Fibroblast of skin of left biceps (primary cell): ENCODE measurements around the gene HEXIM1.

Source experiments
- DNase-seq, 2 experiments: peaks; one replicate each; pipeline ENCODE4 v3.0.0-alpha.2; 2013; ENCODE audit warnings: low read depth in 2 of 2

The HEXIM1 gene

DNA sequence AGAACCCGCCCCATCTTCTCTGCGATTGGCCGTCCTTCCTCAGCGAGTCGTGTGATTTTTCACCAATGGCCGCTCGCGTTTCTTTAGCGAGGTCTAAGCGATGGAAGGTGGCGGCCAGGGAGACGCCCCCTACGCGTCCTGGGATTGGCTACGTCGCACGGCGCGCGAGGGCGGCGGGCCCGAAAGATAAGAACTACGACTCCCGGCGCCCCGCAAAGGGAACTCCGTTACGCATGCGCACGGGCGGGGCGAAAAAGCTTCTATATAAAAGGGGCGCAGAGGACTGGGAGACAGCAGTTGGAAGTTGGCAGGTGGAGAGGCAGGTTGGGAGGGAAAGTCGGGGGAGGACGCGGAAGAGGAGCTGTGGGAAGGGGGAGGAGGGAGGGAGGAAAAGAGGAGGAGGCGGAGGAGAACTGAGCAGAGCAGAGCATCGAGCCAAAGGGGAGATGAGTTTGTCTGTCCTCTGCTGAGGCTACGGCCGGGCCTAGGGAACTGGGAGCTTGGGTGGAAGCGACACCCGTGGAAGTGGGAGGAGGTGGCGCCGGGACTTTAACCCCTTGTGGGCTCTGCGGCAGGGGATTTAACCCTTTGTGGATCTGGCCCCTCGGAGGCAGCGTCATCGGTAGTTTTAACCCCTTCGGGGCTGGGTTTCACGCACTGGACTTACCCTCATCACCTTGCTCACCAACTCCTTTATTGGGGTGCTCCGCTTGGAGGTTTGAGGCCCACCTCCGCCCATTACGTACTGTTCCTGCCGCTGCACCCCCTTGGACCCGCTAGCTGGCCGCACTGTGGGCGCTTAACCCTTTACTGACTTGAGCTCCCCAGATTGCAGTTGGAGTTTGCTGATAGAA lies at the start of gene HEXIM1:
Gene HEXIM1 (plus strand): TSS at position 293 of the 854 bp plus-strand sequence. CDS start 716 bp downstream, outside the sequence.
- DNase-seq = peak; percentile 100

DNA sequence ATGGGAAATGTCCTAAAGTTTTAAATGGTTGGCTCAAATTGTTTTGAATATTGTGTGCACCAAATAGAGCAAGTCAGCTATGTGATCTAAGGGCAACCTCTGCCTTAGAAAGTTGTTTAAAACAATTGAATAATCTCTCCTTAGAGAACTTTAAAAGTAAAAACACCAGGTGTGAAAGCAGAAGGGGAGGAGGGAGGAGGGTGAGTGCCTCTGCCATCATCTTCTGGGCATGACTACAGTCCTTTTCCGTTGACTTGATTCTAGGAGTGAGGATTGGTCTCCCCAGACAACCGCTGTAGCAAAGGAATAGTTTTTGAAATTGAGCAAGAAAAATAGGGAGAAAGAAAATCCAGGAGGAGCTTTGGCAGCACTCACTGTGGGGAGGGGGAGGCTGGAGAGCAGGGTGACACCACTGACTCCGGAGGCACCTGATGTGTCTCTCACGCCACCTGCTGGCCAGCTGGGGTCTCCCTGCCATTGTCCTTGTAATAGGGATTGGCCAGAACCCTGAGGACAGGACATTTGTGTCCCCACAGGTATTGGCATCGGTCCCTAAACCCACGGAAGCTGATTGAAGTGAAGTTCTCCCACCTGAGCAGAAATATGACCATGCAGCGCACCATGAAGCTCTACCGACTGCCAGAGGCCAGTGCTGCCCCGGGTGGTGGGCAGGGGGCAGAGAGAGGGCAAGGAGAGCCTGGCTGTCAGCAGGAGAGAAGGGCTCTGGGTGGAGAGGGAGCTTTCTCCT lies 49.2 kb upstream of the HEXIM1 start:
- peak; percentile 36 to 37 for DNase-seq

DNA sequence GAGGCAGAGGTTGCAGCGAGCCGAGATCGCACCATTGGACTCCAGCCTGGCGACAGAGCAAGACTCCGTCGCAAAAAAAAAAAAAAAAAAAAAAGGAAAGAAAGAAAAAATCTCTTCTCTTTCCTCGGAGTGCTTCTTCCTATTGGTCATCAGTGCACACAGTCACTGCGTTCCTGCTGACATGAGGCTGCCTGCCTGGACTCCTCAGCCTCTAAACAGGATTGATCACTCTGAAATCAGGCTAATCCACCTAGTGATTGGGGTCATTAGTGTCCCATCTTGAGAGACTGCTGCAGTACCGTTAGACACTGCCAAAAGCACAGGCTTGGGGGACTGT lies 46.8 kb upstream of the HEXIM1 start:
- no peak for DNase-seq

DNA sequence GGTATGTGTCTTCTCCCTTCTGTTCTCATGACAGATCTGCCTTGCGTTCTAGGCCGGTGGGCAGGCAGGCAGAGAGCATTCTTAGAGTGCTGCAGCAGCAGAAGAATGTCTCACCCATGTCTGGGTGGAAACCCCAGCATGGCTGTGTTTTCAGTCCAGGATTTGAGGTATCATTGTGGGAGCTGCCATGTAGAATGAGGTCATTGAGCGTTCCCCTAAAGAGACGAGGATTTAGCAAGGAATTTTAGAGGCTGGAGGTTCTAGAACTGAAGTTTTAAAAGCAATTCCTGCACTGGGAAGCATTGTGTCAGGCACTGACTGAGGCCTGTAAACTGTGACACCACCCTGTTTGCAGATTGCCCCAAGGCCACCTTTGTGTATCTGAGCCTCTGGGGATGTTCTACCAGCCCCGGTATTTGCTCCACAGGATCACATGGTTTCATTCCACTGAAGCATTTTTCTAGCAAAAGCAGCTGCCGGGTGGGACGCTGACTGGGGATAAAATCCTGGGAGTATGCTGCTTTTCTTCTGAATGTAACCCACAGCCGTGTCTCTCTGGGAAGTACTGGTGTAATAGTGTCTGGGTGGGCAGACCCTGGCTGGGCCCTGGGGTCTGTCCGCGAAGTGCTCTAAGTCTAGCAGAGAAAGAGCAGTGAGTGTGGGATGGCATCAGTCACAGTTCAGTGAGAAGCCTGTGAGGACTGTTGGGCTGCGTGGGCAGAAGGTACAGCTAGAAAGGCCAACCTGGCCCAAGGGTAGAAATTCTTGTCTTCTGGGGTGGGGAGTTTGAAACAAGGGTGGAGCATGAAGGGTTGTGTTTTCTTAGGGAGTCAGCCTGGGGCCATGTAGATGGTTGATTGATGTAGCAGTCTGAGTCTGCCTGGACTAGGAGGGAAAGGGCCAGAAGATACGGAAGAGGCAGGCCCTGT lies 46.1 kb upstream of the HEXIM1 start:
- no peak for DNase-seq

GRCh38 chr17:45102856-45103255 lies 45.4 kb upstream of the HEXIM1 start:
- no peak for DNase-seq

DNA sequence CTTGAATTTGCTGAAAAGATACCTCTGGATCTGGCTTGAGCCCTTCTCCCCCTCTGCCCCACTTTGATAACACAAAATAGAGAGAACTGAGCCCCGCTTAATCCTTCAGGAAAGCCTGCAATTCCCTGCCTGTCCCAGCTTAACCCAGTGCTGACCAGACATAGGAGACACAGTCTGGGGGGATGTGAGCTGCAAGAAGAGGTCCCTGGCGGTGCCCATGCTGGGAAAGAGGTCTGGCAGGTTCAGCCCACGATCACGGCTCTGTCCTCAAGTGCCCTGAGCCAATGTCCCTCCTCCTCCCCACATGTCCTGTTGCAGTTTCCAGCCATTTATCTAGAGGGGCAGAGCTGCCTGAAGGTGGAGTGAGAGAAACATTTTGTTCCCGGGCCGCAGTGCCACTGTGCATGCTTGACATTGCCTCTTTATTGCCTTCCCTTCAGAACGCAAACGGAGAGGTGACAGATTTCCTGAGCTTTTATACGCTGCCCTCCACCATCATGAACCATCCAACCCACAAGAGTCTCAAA lies 44.9 kb upstream of the HEXIM1 start:
- DNase-seq = no peak

DNA sequence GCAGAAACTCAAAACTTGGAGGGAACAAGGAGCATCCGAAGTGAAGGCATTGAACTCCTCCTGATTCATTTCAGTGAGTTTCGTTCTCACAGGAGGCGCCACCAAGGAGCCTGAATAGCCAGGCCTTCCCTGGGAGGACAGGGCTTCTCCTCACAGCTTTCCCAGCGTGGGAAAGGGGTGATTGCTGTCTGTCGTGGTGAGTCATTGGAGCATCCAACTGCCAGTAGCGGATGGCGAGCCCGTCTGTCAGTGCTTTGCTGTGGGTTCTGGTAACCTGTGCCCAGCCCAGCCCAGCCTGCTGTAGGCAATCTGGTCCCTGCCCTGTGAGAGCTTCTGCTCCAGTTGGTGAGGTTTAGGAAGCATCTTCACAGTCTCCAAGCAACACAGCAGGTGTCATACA lies 44.2 kb upstream of the HEXIM1 start:
- no peak for DNase-seq

DNA sequence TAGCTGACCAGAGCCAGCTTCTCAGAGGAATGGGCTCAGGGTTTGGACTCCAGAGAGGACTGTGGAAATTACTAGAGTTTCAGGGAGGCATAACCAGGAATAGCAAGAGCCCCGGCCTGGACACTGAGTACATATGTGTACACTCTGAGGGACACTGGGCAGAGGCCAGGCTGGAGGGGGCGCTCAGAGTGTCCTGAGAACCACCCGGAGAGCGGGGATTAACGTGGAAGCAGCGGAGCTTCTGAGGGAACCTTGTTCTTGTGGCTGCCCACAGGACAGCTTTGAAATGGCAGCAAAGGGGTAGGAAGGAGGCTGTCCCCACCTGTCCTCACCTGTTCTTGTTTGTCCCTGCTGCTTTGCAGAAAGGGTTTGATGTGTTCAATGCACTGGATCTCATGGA lies 43.8 kb upstream of the HEXIM1 start:
- DNase-seq = no peak

- DNase-seq = no peak
Measured at GRCh38 chr17:45104907-45105624, 43.2 kb upstream of the HEXIM1 start.

GRCh38 chr17:45106096-45106495 lies 42.2 kb upstream of the HEXIM1 start:
- no peak for DNase-seq

DNA sequence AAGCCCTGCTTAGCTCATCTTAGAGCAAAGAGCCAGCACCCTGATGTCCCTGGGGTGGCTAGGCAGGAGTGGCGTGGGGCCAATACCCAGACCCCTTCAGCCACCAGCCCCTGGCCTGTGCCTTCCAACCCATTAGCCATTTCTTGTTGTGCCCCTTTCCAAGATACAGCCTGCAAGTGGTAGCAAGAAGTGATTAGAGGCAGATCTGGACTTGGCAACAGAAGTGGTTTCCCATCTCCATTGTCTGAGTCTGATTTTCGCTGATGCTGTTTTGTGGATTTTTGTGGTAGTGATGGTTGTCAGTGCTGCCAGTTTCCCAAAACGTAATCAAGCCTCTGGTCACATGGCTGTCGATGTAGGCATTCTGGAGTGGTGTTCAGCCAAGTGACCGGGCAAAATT lies 41.7 kb upstream of the HEXIM1 start:
- DNase-seq = no peak

DNA sequence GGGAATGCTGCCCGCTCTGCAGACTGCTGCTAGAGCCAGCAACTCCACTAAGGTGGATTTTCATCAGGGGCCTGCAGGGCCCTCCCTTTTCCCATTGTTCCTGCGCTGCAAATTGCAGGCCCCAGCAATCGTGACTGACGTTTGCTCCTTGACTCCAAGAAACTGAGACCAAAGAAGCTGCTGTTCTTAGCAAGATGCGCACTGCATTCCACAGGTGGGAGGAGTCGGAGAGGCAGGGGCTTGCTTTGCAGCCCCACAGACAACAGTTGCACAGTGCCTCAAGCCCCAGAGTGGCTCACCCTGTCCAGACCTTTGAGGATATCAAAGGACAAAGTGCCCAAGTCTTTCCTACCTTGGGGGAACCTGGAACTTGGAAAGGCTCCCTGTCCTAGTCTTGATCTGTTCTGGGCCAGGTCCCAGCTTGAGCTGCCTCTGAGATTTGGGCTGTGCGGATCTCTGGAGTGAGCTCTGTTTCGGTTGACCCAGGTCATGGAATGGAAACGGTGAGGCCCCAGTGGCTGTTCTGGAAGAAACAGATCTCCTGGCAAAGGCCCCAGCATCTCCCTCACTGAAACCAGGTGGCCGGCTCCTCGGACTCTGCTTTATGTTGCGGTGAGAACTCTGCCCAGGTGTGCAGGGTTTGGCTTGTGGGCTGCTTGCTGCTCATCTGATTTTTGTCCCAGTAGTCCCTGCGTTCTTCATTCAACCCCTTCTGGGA lies 40.8 kb upstream of the HEXIM1 start:
- no peak for DNase-seq

DNA sequence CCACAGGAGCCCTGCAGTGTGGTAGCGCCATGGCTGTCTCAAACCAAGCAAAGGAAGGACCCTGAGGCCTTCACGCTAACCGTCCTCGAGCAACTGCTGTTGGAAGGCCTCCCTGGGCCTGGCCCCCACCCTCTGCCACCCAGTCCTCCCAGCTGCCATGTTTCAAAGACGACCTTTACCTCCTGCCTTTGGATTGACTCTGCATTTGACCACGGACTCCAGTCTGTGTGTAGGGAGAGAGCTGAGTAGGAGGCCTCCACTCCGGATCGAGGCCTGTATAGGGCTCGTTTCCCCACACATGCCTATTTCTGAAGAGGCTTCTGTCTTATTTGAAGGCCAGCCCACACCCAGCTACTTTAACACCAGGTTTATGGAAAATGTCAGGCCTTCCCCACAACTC lies 40.2 kb upstream of the HEXIM1 start:
- DNase-seq = no peak

DNA sequence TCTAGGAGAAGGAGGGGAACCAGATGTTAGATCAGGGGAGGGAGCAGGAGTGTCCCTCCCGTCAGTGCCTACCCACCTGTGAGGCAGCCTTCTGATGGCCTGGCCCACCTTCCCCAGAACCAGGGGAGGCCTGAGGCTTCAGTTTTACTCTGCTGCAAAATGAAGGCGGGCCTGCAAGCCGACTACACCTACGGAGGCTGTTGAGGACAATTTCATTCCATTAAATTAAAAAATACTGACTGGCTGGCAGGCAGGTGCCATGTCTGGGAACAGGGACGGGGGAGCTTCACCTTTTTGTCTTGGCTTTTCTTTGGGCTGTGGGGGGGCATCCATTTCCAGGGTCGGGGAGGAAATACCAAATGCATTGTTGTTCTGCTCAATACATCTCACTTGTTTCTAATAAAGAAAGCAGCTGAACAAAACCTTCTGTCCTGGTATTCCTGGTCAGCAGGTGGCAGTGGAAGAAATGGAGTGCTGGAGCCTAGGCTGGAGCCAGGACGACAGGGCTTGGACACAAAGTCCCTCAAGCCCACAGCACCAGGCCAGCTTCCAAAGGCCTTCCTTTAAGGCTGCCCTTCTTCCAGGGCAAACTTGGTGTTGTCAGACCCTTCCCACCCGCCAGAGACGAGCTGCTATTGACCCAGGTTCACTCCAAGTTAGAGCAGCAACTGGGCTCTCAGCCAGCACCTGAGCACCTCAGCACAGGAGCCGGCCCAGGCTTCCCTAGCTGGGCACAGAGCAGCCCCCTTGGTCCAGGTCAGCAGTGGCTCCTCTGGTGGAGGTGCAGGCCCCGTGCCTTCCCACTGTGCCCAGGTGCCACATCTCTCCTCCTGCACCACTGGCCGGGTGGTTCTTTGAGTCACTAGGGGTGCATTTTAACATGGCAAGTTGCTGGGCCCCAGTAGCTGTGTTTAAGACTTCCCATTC lies 39.4 kb upstream of the HEXIM1 start:
- DNase-seq = no peak

- DNase-seq = no peak
Measured at GRCh38 chr17:45110676-45111611, 37.3 kb upstream of the HEXIM1 start.

GRCh38 chr17:45111850-45112249 lies 36.4 kb upstream of the HEXIM1 start:
- no peak for DNase-seq

GRCh38 chr17:45112559-45113423 lies 35.5 kb upstream of the HEXIM1 start:
- no peak for DNase-seq
